GM12878 (cell line): ENCODE results near the gene C1D. TPM values are rescaled to one million over a fixed set of nuclear protein-coding genes. Genes with fewer than 3 reads are reported as not detected.

Experiments
- ATAC-seq: fragments of 200-7000 bp; cut with Tn5 transposase; 3 replicates; pipeline ENCODE4 v1.9.1; 2020; ENCODE audit warnings: mild to moderate bottlenecking, moderate library complexity
- BruUV-seq: library from RNA; stranded (reverse); fragments of 400-500 nt; replicated peaks from 2 replicates; lab custom pipeline; 2021; lab: Mats Ljungman, UMichigan
- CTCF ChIA-PET: fragments of 300-600 bp; sonication (Branson Sonifier 250); formaldehyde crosslinking; extraction: SDS; loops from one replicate; lab custom pipeline; 2021; ENCODE audit warnings: inconsistent platforms; lab: Yijun Ruan, JAX
- POLR2A ChIA-PET: fragments of 350-600 bp; formaldehyde crosslinking; extraction: SDS; loops from one replicate; lab custom pipeline; 2021; ENCODE audit warnings: inconsistent platforms; lab: Charles Lee
- RAD21 ChIA-PET: fragments of 300-600 bp; sonication (Branson Sonifier 250); formaldehyde crosslinking; loops from one replicate; lab custom pipeline; 2023; ENCODE audit warnings: antibody characterized with exemption; ENCODE audit not compliant: unreplicated experiment; lab: Charles Lee
- SMC1A ChIA-PET: fragments of 300-600 bp; sonication (Branson Sonifier 250); formaldehyde crosslinking; loops from one replicate; lab custom pipeline; 2023; ENCODE audit not compliant: unreplicated experiment, uncharacterized antibody; lab: Charles Lee
- DNase-seq: peaks from one replicate; pipeline ENCODE4 v3.0.0-alpha.2; 2011; ENCODE audit warnings: low read depth, low spot score
- FAIRE-seq: peaks from 3 replicates; lab custom pipeline; 2011; peaks lifted over from hg19 to GRCh38; lab: Jason Lieb, UNC
- H2AFZ ChIP-seq: 2 replicates; pipeline ENCODE4 v1.6.0; 2011; ENCODE audit warnings: low read depth, low read length, control low read depth; ENCODE audit not compliant: control insufficient read depth
- H3K27ac ChIP-seq: 2 replicates; pipeline ENCODE4 v1.5.1; 2011; ENCODE audit warnings: control low read depth; ENCODE audit not compliant: control insufficient read depth, insufficient read depth
- H3K27me3 ChIP-seq, 2 experiments: replicated peaks in 1 of 2; 2 replicates each; pipeline versions ENCODE4 v1.6.0 to v1.6.1; 2011; ENCODE audit warnings: low read length in 1 of 2; ENCODE audit not compliant: control insufficient read depth in 2 of 2, insufficient read depth in 2 of 2
- H3K36me3 ChIP-seq, 2 experiments: 2 replicates each; pipeline ENCODE4 v1.5.1; 2011; ENCODE audit warnings: low read length in 1 of 2; ENCODE audit not compliant: control insufficient read depth in 2 of 2, insufficient read depth in 2 of 2
- H3K4me1 ChIP-seq: 2 replicates; pipeline ENCODE4 v1.6.1; 2011; ENCODE audit warnings: mild to moderate bottlenecking, low read length, moderate library complexity, mixed read lengths; ENCODE audit not compliant: control insufficient read depth, insufficient read depth
- H3K4me2 ChIP-seq: 2 replicates; pipeline ENCODE4 v1.6.0; 2011; ENCODE audit warnings: control low read depth; ENCODE audit not compliant: control insufficient read depth, insufficient read depth
- H3K4me3 ChIP-seq: fragments of 200-600 bp; sonication (generic); 2 replicates; pipeline ENCODE4 v1.5.1; 2016
- H3K79me2 ChIP-seq: 2 replicates; pipeline ENCODE4 v1.6.0; 2011; ENCODE audit warnings: low read length; ENCODE audit not compliant: control insufficient read depth, insufficient read depth
- H3K9ac ChIP-seq: 2 replicates; pipeline ENCODE4 v1.8.0; 2011; ENCODE audit warnings: low read length, control low read depth, mixed read lengths; ENCODE audit not compliant: control insufficient read depth, insufficient read depth
- H3K9me3 ChIP-seq: replicated peaks from 3 replicates; pipeline ENCODE4 v1.5.1; 2011; ENCODE audit warnings: mild to moderate bottlenecking, low read length; ENCODE audit not compliant: control insufficient read depth, insufficient read depth
- H4K20me1 ChIP-seq: 2 replicates; pipeline ENCODE4 v1.6.0; 2011; ENCODE audit not compliant: control insufficient read depth, insufficient read depth
- ASH2L ChIP-seq: fragments of 300-600, 200-600 bp; sonication (generic); IDR thresholded peaks from 2 replicates; pipeline ENCODE4 v1.6.1; 2017; ENCODE audit warnings: low read depth, mild to moderate bottlenecking, borderline replicate concordance
- CHD1 ChIP-seq: IDR thresholded peaks from 2 replicates; pipeline ENCODE4 v1.6.1; 2012; ENCODE audit warnings: low read depth, low read length, improper control_type of control experiment
- E2F4 ChIP-seq: IDR thresholded peaks from 2 replicates; pipeline ENCODE4 v1.6.1; 2012; ENCODE audit warnings: low read depth, low read length, improper control_type of control experiment
- KAT2A ChIP-seq: conservative IDR thresholded peaks from 2 replicates; pipeline ENCODE4 v1.6.1; 2011; ENCODE audit warnings: low read depth, low read length; ENCODE audit not compliant: control insufficient read depth
- LARP7 ChIP-seq: fragments of 450-650 bp; IDR thresholded peaks from 2 replicates; pipeline ENCODE4 v1.6.1; 2017; ENCODE audit warnings: mild to moderate bottlenecking
- NR2F1 ChIP-seq: fragments of 450-650 bp; conservative IDR thresholded peaks from 2 replicates; pipeline ENCODE4 v1.6.1; 2017; ENCODE audit warnings: mild to moderate bottlenecking
- REST ChIP-seq: IDR thresholded peaks from 2 replicates; pipeline ENCODE4 v1.6.1; 2012; ENCODE audit warnings: mild to moderate bottlenecking, low read depth, low read length
- WGBS: methylation state at CpG from one replicate; pipeline ENCODE4 v1.1.6; 2016; ENCODE audit warnings: low lambda C conversion rate; ENCODE audit not compliant: insufficient replicate concordance, insufficient coverage; ENCODE audit errors: missing lambda C conversion rate; 5-methylcytosine and 5-hydroxymethylcytosine counted together
- in situ Hi-C: fragments of 300-500 bp; cut with MboI; formaldehyde crosslinking; loops from 9 replicates; pipeline ENCODE4 v1.14.3; 2018; ENCODE audit warnings: mixed read lengths
- intact Hi-C: fragments of 100-400 bp; cut with micrococcal nuclease; formaldehyde crosslinking; loops from one replicate; pipeline ENCODE4 v1.14.2; 2022; ENCODE audit not compliant: unreplicated experiment
- polyA plus RNA-seq, 11 experiments: library from polyadenylated mRNA; depleted of rRNA in 4 of 11; unstranded in 6 of 11; stranded (reverse) in 5 of 11; fragments of >200 nt; fragmentation: Nextera tagmentation in 4 of 11; fragmentation: Illumina TruSeq in 1 of 11; extraction: Ambion mirVana in 4 of 11; extraction: Trizol in 1 of 11; gene quantifications; 1 replicate in 1 of 11; 2 replicates in 10 of 11; pipeline versions ENCODE4 v1.2.1 to v1.2.3, GENCODE V29; 2011 to 2016; ENCODE audit warnings: inconsistent platforms in 2 of 11, missing spikeins in 2 of 11, low read depth in 1 of 11
- total RNA-seq, 4 experiments: library from RNA; depleted of rRNA in 3 of 4; stranded (reverse); fragments of >200 nt in 3 of 4; fragmentation: Illumina TruSeq in 1 of 4; extraction: Trizol in 1 of 4; gene quantifications; 2 replicates each; pipeline versions ENCODE4 v1.2.1 to v1.2.3, GENCODE V29; 2013 to 2021

The C1D gene
- total and polyA plus RNA-seq, 10 of the 15 experiments (the other 5 are each of a cell fraction or from before 2014, with no cell fraction given) = 18.9 to 152 (median 59.1) TPM

- no TSS peak for BruUV-seq
Observed at GRCh38 chr2:68091439-68092034, 28.7 kb upstream of the C1D start.

More at GRCh38 chr2:68091439-68092034, 28.7 kb upstream of the C1D start:
- no peak overlapping the region for H3K27ac ChIP-seq
- H3K4me3 ChIP-seq = no peak overlapping the region
- CTCF ChIA-PET = no interaction called here
- no peak for ATAC-seq
- no peak for DNase-seq
- POLR2A ChIA-PET = no interaction called here
- no peak overlapping the region for H3K4me2 ChIP-seq
- no peaks in the 10 kb centered on the region for H4K20me1 ChIP-seq
- FAIRE-seq = no peak
- TF ChIP-seq NR2F1 (no peak), E2F4 (no peak), CHD1 (no peak), ASH2L (no peak), REST (no peak), KAT2A (no peak), LARP7 (no peak)
- 72% methylated on average over 2 of the region's 2 CpGs for WGBS
- H3K27me3 ChIP-seq = no peaks in the 10 kb centered on the region
- SMC1A ChIA-PET = no interaction called here
- H2AFZ ChIP-seq = no peak overlapping the region
- H3K4me1 ChIP-seq = no peaks in the 10 kb centered on the region; the same call in 1 of the 2 replicates
- no peaks in the 10 kb centered on the region for H3K36me3 ChIP-seq
- no peak overlapping the region for H3K9ac ChIP-seq
- in situ Hi-C loops = no loop called here
- H3K9me3 ChIP-seq = no peaks in the 10 kb centered on the region
- H3K79me2 ChIP-seq = no peaks in the 10 kb centered on the region
- intact Hi-C loops = no loop called here
- RAD21 ChIA-PET = no interaction called here
